IMR-90 (cell line): ENCODE data around the gene GRB10. TPM values are rescaled to one million over a fixed set of nuclear protein-coding genes. Genes with fewer than 3 reads are reported as not detected.

Experiments
- ATAC-seq: fragments of 200-7000 bp; cut with Tn5 transposase; 2 replicates; pipeline ENCODE4 v1.9.1; 2020; ENCODE audit warnings: low read depth, mild to moderate bottlenecking, moderate library complexity
- BruUV-seq: library from RNA; stranded (reverse); fragments of 400-500 nt; replicated peaks from 2 replicates; lab custom pipeline; 2021; lab: Mats Ljungman, UMichigan
- CTCF ChIA-PET: fragments of 300-600 bp; formaldehyde crosslinking; extraction: SDS; loops from one replicate; lab custom pipeline; 2021; ENCODE audit warnings: antibody characterized with exemption; lab: Yijun Ruan, JAX
- POLR2A ChIA-PET: fragments of 300-600 bp; sonication (Branson Sonifier 250); formaldehyde crosslinking; loops from one replicate; lab custom pipeline; 2022; ENCODE audit warnings: antibody characterized with exemption; ENCODE audit not compliant: unreplicated experiment; lab: Charles Lee
- DNase-seq: peaks from one replicate; pipeline ENCODE4 v3.0.0; 2013
- H2AFZ ChIP-seq: replicated peaks from 2 replicates; pipeline ENCODE3; 2013; ENCODE audit warnings: low read length, mild to moderate bottlenecking; ENCODE audit not compliant: poor library complexity
- H2AK5ac ChIP-seq: 2 replicates; pipeline ENCODE4 v1.6.1; 2013; ENCODE audit warnings: low read depth, low read length, inconsistent platforms
- H2AK9ac ChIP-seq: replicated peaks from 2 replicates; pipeline ENCODE3; 2013; ENCODE audit warnings: mild to moderate bottlenecking, low read depth, low read length, moderate library complexity; ENCODE audit not compliant: poor library complexity
- H2BK120ac ChIP-seq: 2 replicates; pipeline ENCODE4 v1.6.1; 2013; ENCODE audit warnings: low read depth, low read length, inconsistent platforms
- H2BK15ac ChIP-seq: 3 replicates; pipeline ENCODE4 v1.6.1; 2013; ENCODE audit warnings: low read depth, low read length, inconsistent platforms
- H2BK20ac ChIP-seq: 2 replicates; pipeline ENCODE4 v1.6.1; 2013; ENCODE audit warnings: low read depth, mild to moderate bottlenecking, inconsistent platforms, low read length, moderate library complexity
- H2BK5ac ChIP-seq: 2 replicates; pipeline ENCODE4 v1.6.1; 2013; ENCODE audit warnings: mild to moderate bottlenecking, low read depth, low read length, inconsistent platforms; ENCODE audit not compliant: poor library complexity, severe bottlenecking
- H3K14ac ChIP-seq: replicated peaks from 2 replicates; pipeline ENCODE4 v1.6.1; 2013; ENCODE audit warnings: low read depth, low read length, inconsistent platforms
- H3K18ac ChIP-seq: 2 replicates; pipeline ENCODE4 v1.6.1; 2013; ENCODE audit warnings: low read depth, low read length, control low read depth
- H3K23ac ChIP-seq: 2 replicates; pipeline ENCODE4 v1.6.1; 2013; ENCODE audit warnings: low read depth, low read length, inconsistent platforms
- H3K27ac ChIP-seq: 2 replicates; pipeline ENCODE4 v1.5.1; 2013; ENCODE audit warnings: mild to moderate bottlenecking, control low read depth, low read length; ENCODE audit not compliant: insufficient read depth
- H3K27me3 ChIP-seq: 2 replicates; pipeline ENCODE4 v1.6.1; 2013; ENCODE audit warnings: low read length; ENCODE audit not compliant: control insufficient read depth, insufficient read depth
- H3K36me3 ChIP-seq: 2 replicates; pipeline ENCODE4 v1.6.1; 2013; ENCODE audit warnings: low read length, mixed read lengths; ENCODE audit not compliant: control insufficient read depth, insufficient read depth
- H3K4ac ChIP-seq: 2 replicates; pipeline ENCODE4 v1.6.1; 2013; ENCODE audit warnings: low read depth, low read length, inconsistent platforms
- H3K4me1 ChIP-seq: 2 replicates; pipeline ENCODE4 v1.6.1; 2013; ENCODE audit warnings: low read length, mixed read lengths; ENCODE audit not compliant: control insufficient read depth, insufficient read depth
- H3K4me2 ChIP-seq: 2 replicates; pipeline ENCODE4 v1.6.1; 2013; ENCODE audit warnings: low read depth, mild to moderate bottlenecking, control low read depth, low read length, moderate library complexity
- H3K4me3 ChIP-seq: 2 replicates; pipeline ENCODE4 v1.5.1; 2013; ENCODE audit warnings: low read depth, mild to moderate bottlenecking, control low read depth, low read length, moderate library complexity; ENCODE audit not compliant: insufficient read depth
- H3K56ac ChIP-seq: 2 replicates; pipeline ENCODE4 v1.6.1; 2013; ENCODE audit warnings: low read length, inconsistent platforms; ENCODE audit not compliant: insufficient read depth; ENCODE audit errors: extremely low read depth
- H3K79me1 ChIP-seq, 2 experiments: 2 replicates each; pipeline ENCODE4 v1.6.1; 2013; ENCODE audit warnings: low read length in 2 of 2, inconsistent platforms in 1 of 2, low read depth in 1 of 2
- H3K9ac ChIP-seq: 2 replicates; pipeline ENCODE4 v1.6.1; 2013; ENCODE audit warnings: low read depth, low read length, control low read depth
- H3K9me1 ChIP-seq: 2 replicates; pipeline ENCODE4 v1.6.1; 2013; ENCODE audit warnings: low read length, inconsistent platforms; ENCODE audit not compliant: insufficient read depth
- H3K9me3 ChIP-seq: 2 replicates; pipeline ENCODE4 v1.6.1; 2013; ENCODE audit warnings: low read length; ENCODE audit not compliant: control insufficient read depth, insufficient read depth
- H4K20me1 ChIP-seq: 2 replicates; pipeline ENCODE4 v1.6.1; 2013; ENCODE audit warnings: low read length, inconsistent platforms; ENCODE audit not compliant: insufficient read depth
- H4K5ac ChIP-seq: 2 replicates; pipeline ENCODE4 v1.6.1; 2013; ENCODE audit warnings: mild to moderate bottlenecking, low read depth, low read length, control low read depth
- H4K8ac ChIP-seq, 2 experiments: 2 replicates each; pipeline ENCODE4 v1.6.1; 2013; ENCODE audit warnings: low read depth in 2 of 2, low read length in 2 of 2, control low read depth in 1 of 2, inconsistent platforms in 1 of 2
- H4K91ac ChIP-seq: 2 replicates; pipeline ENCODE4 v1.6.1; 2013; ENCODE audit warnings: low read depth, low read length, inconsistent platforms; ENCODE audit not compliant: insufficient read depth
- BHLHE40 ChIP-seq: fragments of 150-350 bp; IDR thresholded peaks from 2 replicates; pipeline ENCODE4 v1.6.1; 2016; ENCODE audit warnings: mild to moderate bottlenecking, low read depth, low read length
- CEBPB ChIP-seq: IDR thresholded peaks from 2 replicates; pipeline ENCODE4 v1.6.1; 2012; ENCODE audit warnings: low read depth, low read length, improper control_type of control experiment
- CHD1 ChIP-seq: IDR thresholded peaks from 2 replicates; pipeline ENCODE4 v1.6.1; 2012; ENCODE audit warnings: low read depth, low read length, improper control_type of control experiment
- FOS ChIP-seq: fragments of 150-350 bp; IDR thresholded peaks from 2 replicates; pipeline ENCODE4 v1.6.1; 2016; ENCODE audit warnings: low read depth, low read length
- MAFK ChIP-seq: IDR thresholded peaks from 2 replicates; pipeline ENCODE4 v1.6.1; 2012; ENCODE audit warnings: low read depth, low read length, improper control_type of control experiment
- MAZ ChIP-seq: IDR thresholded peaks from 2 replicates; pipeline ENCODE4 v1.6.1; 2012; ENCODE audit warnings: low read depth, mild to moderate bottlenecking, low read length, improper control_type of control experiment, moderate library complexity, borderline replicate concordance
- MXI1 ChIP-seq: IDR thresholded peaks from 2 replicates; pipeline ENCODE4 v1.6.1; 2012; ENCODE audit warnings: low read depth, mild to moderate bottlenecking, low read length, moderate library complexity, borderline replicate concordance
- NFE2L2 ChIP-seq: fragments of 150-350 bp; IDR thresholded peaks from 2 replicates; pipeline ENCODE4 v1.6.1; 2016; ENCODE audit warnings: low read depth, mild to moderate bottlenecking, low read length
- POLR2A ChIP-seq: IDR thresholded peaks from 2 replicates; pipeline ENCODE4 v1.6.1; 2012; ENCODE audit warnings: mild to moderate bottlenecking, low read depth, low read length
- RAD21 ChIP-seq: IDR thresholded peaks from 2 replicates; pipeline ENCODE4 v1.6.1; 2012; ENCODE audit warnings: low read length, improper control_type of control experiment
- RCOR1 ChIP-seq: IDR thresholded peaks from 2 replicates; pipeline ENCODE4 v1.6.1; 2012; ENCODE audit warnings: mild to moderate bottlenecking, low read length, improper control_type of control experiment; ENCODE audit not compliant: insufficient replicate concordance
- RFX5 ChIP-seq: IDR thresholded peaks from 2 replicates; pipeline ENCODE4 v1.8.0; 2012; ENCODE audit warnings: low read depth, mild to moderate bottlenecking, low read length, moderate library complexity
- SMC3 ChIP-seq: fragments of 150-350 bp; IDR thresholded peaks from 2 replicates; pipeline ENCODE4 v1.6.1; 2016; ENCODE audit warnings: low read depth, mild to moderate bottlenecking, antibody characterized with exemption, low read length, moderate library complexity
- WGBS, 2 experiments: methylation state at CpG; one replicate each; pipeline versions ENCODE4 v1.1.5 to v1.1.7; 2013; ENCODE audit warnings: missing lambda C conversion rate in 2 of 2; ENCODE audit not compliant: insufficient read length in 1 of 2; ENCODE audit errors: extremely low coverage in 2 of 2; 5-methylcytosine and 5-hydroxymethylcytosine counted together
- dilution Hi-C: fragments of 300-500 bp; cut with HindIII; formaldehyde crosslinking; loops from one replicate; pipeline ENCODE4 v1.14.3; 2018; ENCODE audit warnings: low sequenced_read_pairs; ENCODE audit not compliant: unreplicated experiment
- in situ Hi-C: fragments of 300-500 bp; cut with MboI; formaldehyde crosslinking; loops from 3 replicates; pipeline ENCODE4 v1.14.3; 2019; ENCODE audit warnings: low sequenced_read_pairs, inconsistent platforms, mixed read lengths
- intact Hi-C: fragments of 100-400 bp; cut with micrococcal nuclease; formaldehyde crosslinking; loops from 2 replicates; pipeline ENCODE4 v1.10.0; 2022
- polyA plus RNA-seq, 3 experiments: library from polyadenylated mRNA; depleted of rRNA; stranded (reverse); fragments of >200 nt; gene quantifications; 2 replicates each; pipeline ENCODE4 v1.2.3, GENCODE V29; 2012; ENCODE audit warnings: low replicate concordance in 1 of 3
- total RNA-seq: library from RNA; depleted of rRNA; stranded (reverse); fragments of >200 nt; gene quantifications from 2 replicates; pipeline ENCODE4 v1.2.3, GENCODE V29; 2012
- TF ChIP-seq, protein P1 (sequence below): fragments of 150-350 bp; IDR thresholded peaks from 2 replicates; pipeline ENCODE4 v1.6.1; 2017; ENCODE audit warnings: mild to moderate bottlenecking, antibody characterized with exemption, low read length, low read depth
- TF ChIP-seq, protein P2 (sequence below): conservative IDR thresholded peaks from 2 replicates; pipeline ENCODE4 v1.5.1; 2012; ENCODE audit warnings: mild to moderate bottlenecking, low read depth, low read length, improper control_type of control experiment
- TF ChIP-seq, protein P3 (sequence below): fragments of 150-350 bp; IDR thresholded peaks from 2 replicates; pipeline ENCODE4 v1.6.1; 2016; ENCODE audit warnings: low read depth, mild to moderate bottlenecking, low read length, moderate library complexity, borderline replicate concordance

GRB10 gene
- total and polyA plus RNA-seq, 2 of the 4 experiments (the other 2 are of a cell fraction) = 6.3 to 15.1 TPM

DNA sequence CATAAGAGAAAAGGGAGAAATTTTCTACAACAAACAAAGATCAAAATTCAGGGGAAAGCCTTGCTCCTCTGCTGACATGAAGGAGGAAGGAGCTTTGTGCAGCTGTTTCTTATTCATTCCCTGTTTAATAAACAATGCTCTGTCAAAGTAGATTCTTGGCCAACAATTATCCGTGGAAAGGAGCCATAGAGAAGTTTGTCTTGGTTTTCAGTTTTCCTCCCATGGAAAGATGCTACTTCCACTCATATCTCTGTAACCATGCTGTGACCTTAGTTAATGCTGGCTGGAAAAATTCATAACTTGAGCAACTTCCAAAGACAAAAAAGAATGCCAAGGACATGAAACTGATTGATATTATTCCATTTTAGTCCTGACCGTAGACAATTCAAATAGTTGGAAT, 225.6 kb downstream of the GRB10 start:
- H3K9me1 ChIP-seq = no peaks in the 10 kb centered on the region
- no peak overlapping the region for H2AK9ac ChIP-seq
- H3K27ac ChIP-seq = no peak overlapping the region
- no peak overlapping the region for H3K23ac ChIP-seq
- H3K56ac ChIP-seq = no peak overlapping the region
- no peaks in the 10 kb centered on the region for H3K9me3 ChIP-seq
- peaks cover 13% of the 10 kb centered on the region for H3K27me3 ChIP-seq
- no peak overlapping the region for H3K4me2 ChIP-seq
- no peaks in the 10 kb centered on the region for H3K4me1 ChIP-seq
- intact Hi-C loops (no loop called here), dilution Hi-C loops (no loop called here), in situ Hi-C loops (no loop called here)
- no peak overlapping the region for H3K18ac ChIP-seq
- TF ChIP-seq SMC3 (no peak), RFX5 (no peak), MAFK (no peak), RCOR1 (no peak), MAZ (no peak), FOS (no peak), RAD21 (no peak), BHLHE40 (no peak), CHD1 (no peak), CEBPB (no peak), NFE2L2 (no peak), POLR2A (no peak), MXI1 (no peak)
- TF ChIP-seq, protein P1, sequence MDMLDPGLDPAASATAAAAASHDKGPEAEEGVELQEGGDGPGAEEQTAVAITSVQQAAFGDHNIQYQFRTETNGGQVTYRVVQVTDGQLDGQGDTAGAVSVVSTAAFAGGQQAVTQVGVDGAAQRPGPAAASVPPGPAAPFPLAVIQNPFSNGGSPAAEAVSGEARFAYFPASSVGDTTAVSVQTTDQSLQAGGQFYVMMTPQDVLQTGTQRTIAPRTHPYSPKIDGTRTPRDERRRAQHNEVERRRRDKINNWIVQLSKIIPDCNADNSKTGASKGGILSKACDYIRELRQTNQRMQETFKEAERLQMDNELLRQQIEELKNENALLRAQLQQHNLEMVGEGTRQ = no peak
- TF ChIP-seq, protein P2, sequence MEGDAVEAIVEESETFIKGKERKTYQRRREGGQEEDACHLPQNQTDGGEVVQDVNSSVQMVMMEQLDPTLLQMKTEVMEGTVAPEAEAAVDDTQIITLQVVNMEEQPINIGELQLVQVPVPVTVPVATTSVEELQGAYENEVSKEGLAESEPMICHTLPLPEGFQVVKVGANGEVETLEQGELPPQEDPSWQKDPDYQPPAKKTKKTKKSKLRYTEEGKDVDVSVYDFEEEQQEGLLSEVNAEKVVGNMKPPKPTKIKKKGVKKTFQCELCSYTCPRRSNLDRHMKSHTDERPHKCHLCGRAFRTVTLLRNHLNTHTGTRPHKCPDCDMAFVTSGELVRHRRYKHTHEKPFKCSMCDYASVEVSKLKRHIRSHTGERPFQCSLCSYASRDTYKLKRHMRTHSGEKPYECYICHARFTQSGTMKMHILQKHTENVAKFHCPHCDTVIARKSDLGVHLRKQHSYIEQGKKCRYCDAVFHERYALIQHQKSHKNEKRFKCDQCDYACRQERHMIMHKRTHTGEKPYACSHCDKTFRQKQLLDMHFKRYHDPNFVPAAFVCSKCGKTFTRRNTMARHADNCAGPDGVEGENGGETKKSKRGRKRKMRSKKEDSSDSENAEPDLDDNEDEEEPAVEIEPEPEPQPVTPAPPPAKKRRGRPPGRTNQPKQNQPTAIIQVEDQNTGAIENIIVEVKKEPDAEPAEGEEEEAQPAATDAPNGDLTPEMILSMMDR = no peak
- TF ChIP-seq, protein P3, sequence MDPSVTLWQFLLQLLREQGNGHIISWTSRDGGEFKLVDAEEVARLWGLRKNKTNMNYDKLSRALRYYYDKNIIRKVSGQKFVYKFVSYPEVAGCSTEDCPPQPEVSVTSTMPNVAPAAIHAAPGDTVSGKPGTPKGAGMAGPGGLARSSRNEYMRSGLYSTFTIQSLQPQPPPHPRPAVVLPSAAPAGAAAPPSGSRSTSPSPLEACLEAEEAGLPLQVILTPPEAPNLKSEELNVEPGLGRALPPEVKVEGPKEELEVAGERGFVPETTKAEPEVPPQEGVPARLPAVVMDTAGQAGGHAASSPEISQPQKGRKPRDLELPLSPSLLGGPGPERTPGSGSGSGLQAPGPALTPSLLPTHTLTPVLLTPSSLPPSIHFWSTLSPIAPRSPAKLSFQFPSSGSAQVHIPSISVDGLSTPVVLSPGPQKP = no peak
- no peak overlapping the region for H2BK15ac ChIP-seq
- WGBS, 2 experiments = no CpG with 5 or more reads among the region's 2 CpGs
- POLR2A ChIA-PET = no interaction called here
- no peak overlapping the region for H2AFZ ChIP-seq
- H3K79me1 ChIP-seq = no peaks in the 10 kb centered on the region
- DNase-seq = no peak
- H2AK5ac ChIP-seq = no peak overlapping the region
- H4K5ac ChIP-seq = no peak overlapping the region
- H3K36me3 ChIP-seq = no peaks in the 10 kb centered on the region
- H2BK5ac ChIP-seq = no peak overlapping the region
- H3K4me3 ChIP-seq = no peak overlapping the region
- no peak for ATAC-seq
- H4K20me1 ChIP-seq = no peaks in the 10 kb centered on the region
- no peak overlapping the region for H4K8ac ChIP-seq
- BruUV-seq = no TSS peak
- H3K14ac ChIP-seq = no peak overlapping the region
- H3K4ac ChIP-seq = no peak overlapping the region
- no peak overlapping the region for H4K91ac ChIP-seq
- no peak overlapping the region for H2BK20ac ChIP-seq
- CTCF ChIA-PET = no interaction called here
- no peak overlapping the region for H2BK120ac ChIP-seq
- H3K9ac ChIP-seq = no peak overlapping the region
